IPS-18c (cell line): ENCODE data around the gene MAJIN.
"Not testable (repeated sequence)": the region's sequence is repeated elsewhere in the genome, so short reads cannot be mapped to it uniquely, and the experiment has no call there.

ENCODE experiments used
- H3K4me3 ChIP-seq: 2 replicates; pipeline ENCODE4 v1.7.0; 2013; ENCODE audit warnings: low read depth, mild to moderate bottlenecking, low read length, moderate library complexity; ENCODE audit not compliant: insufficient read depth
- H3K9me3 ChIP-seq: one replicate; pipeline ENCODE4 v1.6.1; 2013; ENCODE audit warnings: mild to moderate bottlenecking, low read length, moderate library complexity; ENCODE audit not compliant: control insufficient read depth, insufficient read depth

The MAJIN gene

GRCh38 chr11:64971421-64972233 is at the start of gene MAJIN:
TSS of gene MAJIN (minus strand) at chr11:64972108. CDS start at chr11:64959405, 12,703 bp downstream.
- Histone ChIP-seq H3K9me3 (no peaks in the 10 kb centered on the region), H3K4me3 (no peak within 1 kb of the TSS)

GRCh38 chr11:65021509-65021908 is 49.6 kb upstream of the MAJIN start:
- H3K9me3 ChIP-seq, result no peaks in the 10 kb centered on the region
- H3K4me3 ChIP-seq, result no peak overlapping the region

GRCh38 chr11:65021003-65021402 is 49.1 kb upstream of the MAJIN start:
- Histone ChIP-seq H3K9me3 (no peaks in the 10 kb centered on the region), H3K4me3 (no peak overlapping the region)

GRCh38 chr11:65019824-65020223 is 47.9 kb upstream of the MAJIN start:
- H3K4me3 ChIP-seq, result no peak overlapping the region
- H3K9me3 ChIP-seq, result no peaks in the 10 kb centered on the region

GRCh38 chr11:65017937-65018336 is 46.0 kb upstream of the MAJIN start:
- Histone ChIP-seq H3K4me3 (no peak overlapping the region), H3K9me3 (no peaks in the 10 kb centered on the region)

- no peak overlapping the region for H3K4me3 ChIP-seq
Measured at GRCh38 chr11:65016705-65017104, 44.8 kb upstream of the MAJIN start.

GRCh38 chr11:65014726-65015227 is 42.9 kb upstream of the MAJIN start:
- H3K9me3 ChIP-seq, result no peaks in the 10 kb centered on the region
- peak overlapping the region; percentile 80 for H3K4me3 ChIP-seq

More at GRCh38 chr11:65016705-65017104, 44.8 kb upstream of the MAJIN start:
- no peaks in the 10 kb centered on the region for H3K9me3 ChIP-seq

- peak within 1 kb of the TSS; percentile 80 for H3K4me3 ChIP-seq
- no peaks in the 10 kb centered on the region for H3K9me3 ChIP-seq
Measured at GRCh38 chr11:65013888-65014725, 42.2 kb upstream of the MAJIN start, which contains the start of gene ARL2. TSS of gene ARL2 (plus strand) at chr11:65014160. CDS start at chr11:65014208, 48 bp downstream.

- peak overlapping the region; percentile 80 for H3K4me3 ChIP-seq
- H3K9me3 ChIP-seq, result no peaks in the 10 kb centered on the region
Measured at GRCh38 chr11:65013130-65013887, 41.4 kb upstream of the MAJIN start.

- Histone ChIP-seq H3K9me3 (no peaks in the 10 kb centered on the region), H3K4me3 (no peak overlapping the region)
Measured at GRCh38 chr11:65008873-65009272, 37.0 kb upstream of the MAJIN start.

GRCh38 chr11:65008016-65008415 is 36.1 kb upstream of the MAJIN start:
- no peaks in the 10 kb centered on the region for H3K9me3 ChIP-seq
- no peak overlapping the region for H3K4me3 ChIP-seq

GRCh38 chr11:65003968-65004367 is 32.1 kb upstream of the MAJIN start:
- not testable (repeated sequence) for H3K9me3 ChIP-seq, H3K4me3 ChIP-seq

- H3K4me3 ChIP-seq, result no peak overlapping the region
- no peaks in the 10 kb centered on the region for H3K9me3 ChIP-seq
Measured at GRCh38 chr11:65003282-65003681, 31.4 kb upstream of the MAJIN start.

GRCh38 chr11:65002706-65003105 is 30.8 kb upstream of the MAJIN start:
- Histone ChIP-seq H3K4me3 (no peak overlapping the region), H3K9me3 (no peaks in the 10 kb centered on the region)

GRCh38 chr11:64999478-64999877 is 27.6 kb upstream of the MAJIN start:
- H3K4me3 ChIP-seq, result no peak overlapping the region
- no peaks in the 10 kb centered on the region for H3K9me3 ChIP-seq

- H3K9me3 ChIP-seq, result no peaks in the 10 kb centered on the region
- H3K4me3 ChIP-seq, result no peak overlapping the region
Measured at GRCh38 chr11:64998690-64999431, 27.0 kb upstream of the MAJIN start.

- no peak overlapping the region for H3K4me3 ChIP-seq
- H3K9me3 ChIP-seq, result no peaks in the 10 kb centered on the region
Measured at GRCh38 chr11:64998141-64998540, 26.2 kb upstream of the MAJIN start.
